ENCODE measurements around the gene NTNG1. TPM values are rescaled to one million over a fixed set of nuclear protein-coding genes. Genes with fewer than 3 reads are reported as not detected.

NTNG1 gene
- total and polyA plus RNA-seq, 2 of the 13 experiments (the other 11 are each of a cell fraction or from before 2014, with no cell fraction given), result not detected

DNA sequence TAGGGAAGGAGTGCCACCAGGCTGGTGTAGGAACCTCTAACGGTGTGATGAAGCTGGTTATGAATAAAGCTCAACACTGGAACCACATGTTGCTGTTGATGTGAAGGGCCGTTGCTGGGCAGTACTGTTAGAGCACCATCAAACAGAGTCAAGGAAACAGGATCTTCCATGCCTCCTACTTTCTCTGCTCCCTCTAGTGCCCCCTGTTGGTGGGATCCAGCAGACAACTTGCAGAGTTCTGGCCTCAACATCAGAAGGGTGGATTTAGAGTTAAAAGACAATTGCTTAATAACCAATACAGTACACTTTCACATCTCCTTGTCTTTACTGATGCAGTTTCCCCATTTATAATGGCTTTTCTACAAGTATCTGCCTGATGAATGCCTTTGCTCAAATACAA lies 336.4 kb downstream of the NTNG1 start:
- CTCF ChIA-PET (ENCODE audit: low intra/inter-chr PET ratio, low total read pairs), result no interaction called here

DNA sequence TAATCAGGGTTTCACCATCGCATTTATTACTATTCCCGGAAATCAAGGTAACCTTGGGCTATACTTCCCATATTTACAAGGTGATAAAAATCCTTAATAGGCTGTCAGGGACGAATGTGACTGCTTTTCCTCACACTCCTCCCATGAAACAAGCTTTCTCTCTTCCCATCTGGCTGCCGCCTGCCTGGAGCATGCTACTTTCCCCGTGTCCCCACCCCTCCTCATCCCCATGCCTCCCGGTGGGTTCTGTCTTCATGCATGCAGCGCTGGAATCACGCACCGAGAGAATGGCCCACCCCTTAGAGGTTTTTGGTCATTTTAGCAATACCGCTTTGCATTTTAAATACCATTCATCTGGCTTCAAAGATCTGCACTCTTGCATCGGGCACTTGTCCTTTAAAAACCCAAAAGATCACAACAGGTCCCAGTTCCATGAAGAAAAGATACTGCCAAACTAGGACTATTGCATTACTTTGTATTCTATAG lies 339.1 kb downstream of the NTNG1 start:
- BruUV-seq (replicated peaks), result no TSS peak
- FAIRE-seq (no peak), ATAC-seq (no peak), DNase-seq (ENCODE audit: low spot score) (no peak)
- Histone ChIP-seq H3K9ac (ENCODE audit: insufficient read depth, low read depth, low read length) (no peak overlapping the region), H3K4me2 (ENCODE audit: low read depth, low read length) (no peak overlapping the region), H4K20me1 (ENCODE audit: insufficient read depth, low read length) (no peaks in the 10 kb centered on the region), H3K4me1 (ENCODE audit: insufficient read depth, low read length) (no peaks in the 10 kb centered on the region), H3K36me3 (replicated peaks in 1 of 2; ENCODE audit: control insufficient read depth in 1 of 2, insufficient read depth in 2 of 2, low read length in 2 of 2) (no peaks in the 10 kb centered on the region), H3K9me3 (ENCODE audit: low read length) (no peaks in the 10 kb centered on the region), H3K27me3 (ENCODE audit: control insufficient read depth in 1 of 2, insufficient read depth in 2 of 2, low read length in 2 of 2) (no peaks in the 10 kb centered on the region), H3K79me2 (ENCODE audit: insufficient read depth, low read length) (no peaks in the 10 kb centered on the region), H2AFZ (ENCODE audit: low read length) (no peak overlapping the region), H3K4me3 (replicated peaks in 1 of 3; ENCODE audit: insufficient read depth in 1 of 3, low read depth in 2 of 3, low read length in 3 of 3) (no peak overlapping the region), H3K27ac (ENCODE audit: extremely low read length, insufficient read depth, low read length) (no peak overlapping the region)
- in situ Hi-C loops (cut with HindIII; ENCODE audit: extremely low pct_ligation_motif_present, low pct_unique_long_range_greater_than_20kb), result no loop called here
- intact Hi-C loops (cut with micrococcal nuclease; ENCODE audit: unreplicated experiment), result no loop called here
- ChIA-PET POLR2A (no interaction called here), CTCF (ENCODE audit: low intra/inter-chr PET ratio, low total read pairs) (no interaction called here)
- WGBS (ENCODE audit: low lambda C conversion rate), result 73% methylated on average over 11 of the region's 11 CpGs
- TF ChIP-seq, protein P1, sequence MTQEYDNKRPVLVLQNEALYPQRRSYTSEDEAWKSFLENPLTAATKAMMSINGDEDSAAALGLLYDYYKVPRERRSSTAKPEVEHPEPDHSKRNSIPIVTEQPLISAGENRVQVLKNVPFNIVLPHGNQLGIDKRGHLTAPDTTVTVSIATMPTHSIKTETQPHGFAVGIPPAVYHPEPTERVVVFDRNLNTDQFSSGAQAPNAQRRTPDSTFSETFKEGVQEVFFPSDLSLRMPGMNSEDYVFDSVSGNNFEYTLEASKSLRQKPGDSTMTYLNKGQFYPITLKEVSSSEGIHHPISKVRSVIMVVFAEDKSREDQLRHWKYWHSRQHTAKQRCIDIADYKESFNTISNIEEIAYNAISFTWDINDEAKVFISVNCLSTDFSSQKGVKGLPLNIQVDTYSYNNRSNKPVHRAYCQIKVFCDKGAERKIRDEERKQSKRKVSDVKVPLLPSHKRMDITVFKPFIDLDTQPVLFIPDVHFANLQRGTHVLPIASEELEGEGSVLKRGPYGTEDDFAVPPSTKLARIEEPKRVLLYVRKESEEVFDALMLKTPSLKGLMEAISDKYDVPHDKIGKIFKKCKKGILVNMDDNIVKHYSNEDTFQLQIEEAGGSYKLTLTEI (CRISPR knock-in tag; conservative IDR thresholded peaks at IDR 0.05), result no peak
- TF ChIP-seq NFIC (IDR thresholded peaks at IDR 0.05; ENCODE audit: low read length) (no peak), MTF2 (CRISPR knock-in tag; IDR thresholded peaks at IDR 0.05; ENCODE audit: borderline replicate concordance) (no peak), TCF12 (IDR thresholded peaks at IDR 0.05) (no peak), TCF12 (CRISPR knock-in tag; IDR thresholded peaks at IDR 0.05) (no peak), ZNF605 (CRISPR knock-in tag; IDR thresholded peaks at IDR 0.05) (no peak)
- TF ChIP-seq, protein P2, sequence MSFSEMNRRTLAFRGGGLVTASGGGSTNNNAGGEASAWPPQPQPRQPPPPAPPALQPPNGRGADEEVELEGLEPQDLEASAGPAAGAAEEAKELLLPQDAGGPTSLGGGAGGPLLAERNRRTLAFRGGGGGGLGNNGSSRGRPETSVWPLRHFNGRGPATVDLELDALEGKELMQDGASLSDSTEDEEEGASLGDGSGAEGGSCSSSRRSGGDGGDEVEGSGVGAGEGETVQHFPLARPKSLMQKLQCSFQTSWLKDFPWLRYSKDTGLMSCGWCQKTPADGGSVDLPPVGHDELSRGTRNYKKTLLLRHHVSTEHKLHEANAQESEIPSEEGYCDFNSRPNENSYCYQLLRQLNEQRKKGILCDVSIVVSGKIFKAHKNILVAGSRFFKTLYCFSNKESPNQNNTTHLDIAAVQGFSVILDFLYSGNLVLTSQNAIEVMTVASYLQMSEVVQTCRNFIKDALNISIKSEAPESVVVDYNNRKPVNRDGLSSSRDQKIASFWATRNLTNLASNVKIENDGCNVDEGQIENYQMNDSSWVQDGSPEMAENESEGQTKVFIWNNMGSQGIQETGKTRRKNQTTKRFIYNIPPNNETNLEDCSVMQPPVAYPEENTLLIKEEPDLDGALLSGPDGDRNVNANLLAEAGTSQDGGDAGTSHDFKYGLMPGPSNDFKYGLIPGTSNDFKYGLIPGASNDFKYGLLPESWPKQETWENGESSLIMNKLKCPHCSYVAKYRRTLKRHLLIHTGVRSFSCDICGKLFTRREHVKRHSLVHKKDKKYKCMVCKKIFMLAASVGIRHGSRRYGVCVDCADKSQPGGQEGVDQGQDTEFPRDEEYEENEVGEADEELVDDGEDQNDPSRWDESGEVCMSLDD (CRISPR knock-in tag; IDR thresholded peaks at IDR 0.05; ENCODE audit: borderline replicate concordance), result no peak

More for the DNA sequence above, 336.4 kb downstream of the NTNG1 start:
- H3K36me3 ChIP-seq (replicated peaks in 1 of 2; ENCODE audit: control insufficient read depth in 1 of 2, insufficient read depth in 2 of 2, low read length in 2 of 2), result no peaks in the 10 kb centered on the region
- H3K9ac ChIP-seq (ENCODE audit: insufficient read depth, low read depth, low read length), result no peak overlapping the region
- DNase-seq (ENCODE audit: low spot score), result no peak
- H3K4me1 ChIP-seq (ENCODE audit: insufficient read depth, low read length), result no peaks in the 10 kb centered on the region
- H3K4me2 ChIP-seq (ENCODE audit: low read depth, low read length), result no peak overlapping the region
- POLR2A ChIA-PET, result no interaction called here
- intact Hi-C loops (cut with micrococcal nuclease; ENCODE audit: unreplicated experiment), result no loop called here
- TF ChIP-seq, protein P3, sequence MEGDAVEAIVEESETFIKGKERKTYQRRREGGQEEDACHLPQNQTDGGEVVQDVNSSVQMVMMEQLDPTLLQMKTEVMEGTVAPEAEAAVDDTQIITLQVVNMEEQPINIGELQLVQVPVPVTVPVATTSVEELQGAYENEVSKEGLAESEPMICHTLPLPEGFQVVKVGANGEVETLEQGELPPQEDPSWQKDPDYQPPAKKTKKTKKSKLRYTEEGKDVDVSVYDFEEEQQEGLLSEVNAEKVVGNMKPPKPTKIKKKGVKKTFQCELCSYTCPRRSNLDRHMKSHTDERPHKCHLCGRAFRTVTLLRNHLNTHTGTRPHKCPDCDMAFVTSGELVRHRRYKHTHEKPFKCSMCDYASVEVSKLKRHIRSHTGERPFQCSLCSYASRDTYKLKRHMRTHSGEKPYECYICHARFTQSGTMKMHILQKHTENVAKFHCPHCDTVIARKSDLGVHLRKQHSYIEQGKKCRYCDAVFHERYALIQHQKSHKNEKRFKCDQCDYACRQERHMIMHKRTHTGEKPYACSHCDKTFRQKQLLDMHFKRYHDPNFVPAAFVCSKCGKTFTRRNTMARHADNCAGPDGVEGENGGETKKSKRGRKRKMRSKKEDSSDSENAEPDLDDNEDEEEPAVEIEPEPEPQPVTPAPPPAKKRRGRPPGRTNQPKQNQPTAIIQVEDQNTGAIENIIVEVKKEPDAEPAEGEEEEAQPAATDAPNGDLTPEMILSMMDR (CRISPR knock-in tag; IDR thresholded peaks at IDR 0.05), result peak; percentile 29
- no peak for TF ChIP-seq PRMT3 (CRISPR knock-in tag; IDR thresholded peaks at IDR 0.05; ENCODE audit: borderline replicate concordance, low read depth)
- 73% methylated on average over 2 of the region's 2 CpGs for WGBS (ENCODE audit: low lambda C conversion rate)
- H3K27me3 ChIP-seq (ENCODE audit: control insufficient read depth in 1 of 2, insufficient read depth in 2 of 2, low read length in 2 of 2), result no peaks in the 10 kb centered on the region
- H3K27ac ChIP-seq (ENCODE audit: extremely low read length, insufficient read depth, low read length), result no peak overlapping the region
- H4K20me1 ChIP-seq (ENCODE audit: insufficient read depth, low read length), result no peaks in the 10 kb centered on the region
- H3K79me2 ChIP-seq (ENCODE audit: insufficient read depth, low read length), result no peaks in the 10 kb centered on the region
- no peak for ATAC-seq
- FAIRE-seq, result no peak
- BruUV-seq (replicated peaks), result no TSS peak
- H3K4me3 ChIP-seq (replicated peaks in 1 of 3; ENCODE audit: insufficient read depth in 1 of 3, low read depth in 2 of 3, low read length in 3 of 3), result no peak overlapping the region
- no peaks in the 10 kb centered on the region for H3K9me3 ChIP-seq (ENCODE audit: low read length)
- H2AFZ ChIP-seq (ENCODE audit: low read length), result no peak overlapping the region
- in situ Hi-C loops (cut with HindIII; ENCODE audit: extremely low pct_ligation_motif_present, low pct_unique_long_range_greater_than_20kb), result no loop called here
